GM19468 (cell line): ENCODE results near the gene MRPL27.

Source experiments
- ATAC-seq: cut with Tn5 transposase; IDR thresholded peaks from one replicate; pipeline ENCODE4 v1.9.1; 2021; ENCODE audit warnings: mild to moderate bottlenecking, moderate library complexity, moderate number of reproducible peaks; ENCODE audit not compliant: unreplicated experiment; ENCODE audit errors: extremely low read depth

MRPL27 gene

DNA sequence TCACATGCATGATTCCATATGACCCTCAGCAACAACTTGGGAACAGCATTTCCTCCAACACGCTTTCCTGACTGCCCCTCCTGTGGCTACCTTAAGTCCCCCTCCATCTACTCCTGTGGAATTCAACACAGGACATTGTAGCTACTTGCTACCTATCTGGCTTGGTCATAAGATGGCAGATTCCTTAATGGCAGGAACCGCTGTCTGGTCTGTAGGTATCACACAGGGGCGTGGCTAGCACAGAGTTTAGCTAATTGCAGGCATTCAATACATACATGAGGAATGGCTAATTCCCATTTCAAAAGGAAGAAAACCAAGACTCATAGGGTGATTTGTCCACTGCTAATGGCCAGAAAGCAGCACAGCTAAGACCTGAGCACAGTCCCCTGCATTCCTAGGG lies 15.7 kb upstream of the MRPL27 start:
- ATAC-seq, result no peak

DNA sequence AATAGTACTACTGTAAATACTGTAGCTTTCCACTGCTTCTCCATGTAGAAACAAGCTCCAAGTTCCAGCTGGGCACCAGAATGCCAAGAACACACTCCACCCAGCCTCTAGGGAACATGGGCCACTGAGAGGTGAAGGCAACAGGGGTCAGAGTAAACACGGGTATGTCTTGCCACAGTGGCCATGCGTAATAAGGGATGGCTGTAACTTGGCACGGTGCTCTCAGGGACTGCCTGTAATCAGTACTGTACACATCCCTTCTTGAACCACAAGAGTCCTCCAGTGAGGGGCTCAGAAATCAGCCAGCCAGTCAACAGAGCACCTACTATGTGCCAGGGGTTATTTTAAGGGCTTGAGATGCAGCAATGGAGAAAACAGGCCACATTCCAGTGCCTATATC lies 13.5 kb upstream of the MRPL27 start:
- ATAC-seq, result no peak

DNA sequence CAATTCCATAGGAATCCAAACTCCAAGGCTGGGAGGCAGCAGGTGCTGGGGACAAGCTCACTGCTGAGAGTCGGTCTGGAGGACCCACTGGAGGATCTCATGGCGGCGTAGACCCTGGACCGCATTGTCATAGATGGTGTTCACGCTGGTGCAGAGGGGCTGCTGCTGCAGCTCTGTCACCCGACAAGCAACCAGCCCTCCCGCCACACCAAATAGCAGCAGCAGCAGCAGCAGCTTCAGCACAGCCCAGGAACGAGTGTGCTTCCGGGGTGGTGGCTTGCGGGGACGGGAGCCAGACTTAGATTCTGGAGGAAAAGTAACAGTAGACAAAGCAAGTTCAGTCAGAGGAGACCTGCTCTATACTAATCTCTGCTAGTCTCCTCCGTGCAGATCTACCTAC lies 9.9 kb upstream of the MRPL27 start:
- no peak for ATAC-seq

DNA sequence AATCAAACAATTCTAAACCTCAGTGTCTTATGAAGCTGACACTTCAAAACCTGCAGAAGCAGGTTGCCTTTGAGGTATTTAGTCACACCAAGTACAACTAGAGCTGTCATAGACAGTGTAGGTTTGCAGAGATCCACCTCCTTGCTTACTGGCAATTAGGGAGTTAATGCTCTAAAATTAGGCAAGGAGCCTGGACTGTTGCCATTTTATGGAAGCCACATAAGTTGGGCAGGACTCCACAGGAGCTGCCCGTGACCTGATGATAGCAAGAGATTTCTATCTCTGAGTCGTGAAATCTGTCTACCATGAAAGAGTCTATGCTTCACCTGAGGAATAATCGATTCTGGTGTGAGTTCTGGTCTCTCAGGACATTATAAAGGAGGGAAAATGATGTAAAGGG lies 8.9 kb upstream of the MRPL27 start:
- ATAC-seq, result no peak

DNA sequence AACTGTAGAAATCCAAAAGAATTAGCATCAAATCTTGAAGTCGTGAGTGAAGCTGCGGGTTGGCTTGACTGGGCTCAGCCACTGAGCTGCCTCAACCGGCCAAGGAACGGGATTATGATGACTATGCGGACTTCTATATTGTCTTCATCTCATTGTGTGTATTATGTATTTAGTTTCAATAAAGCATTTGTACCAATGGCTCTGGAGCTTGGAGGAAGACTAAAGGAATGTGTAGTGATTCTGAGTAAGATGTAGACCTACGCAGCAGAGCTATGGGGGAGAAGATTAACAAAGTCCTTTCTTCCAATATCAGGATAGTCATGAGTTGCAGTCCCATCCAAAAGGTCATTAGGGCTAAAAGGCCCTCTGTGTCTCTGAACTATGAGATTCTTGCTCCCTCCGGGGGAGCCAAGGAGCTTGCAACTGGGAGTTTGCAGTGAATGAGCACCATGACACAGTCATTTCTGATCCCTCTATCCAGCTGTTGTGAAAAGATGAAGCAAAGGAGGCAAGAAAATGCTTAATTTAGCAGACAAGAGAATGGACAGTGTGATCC lies 8.4 kb upstream of the MRPL27 start:
- ATAC-seq, result no peak

DNA sequence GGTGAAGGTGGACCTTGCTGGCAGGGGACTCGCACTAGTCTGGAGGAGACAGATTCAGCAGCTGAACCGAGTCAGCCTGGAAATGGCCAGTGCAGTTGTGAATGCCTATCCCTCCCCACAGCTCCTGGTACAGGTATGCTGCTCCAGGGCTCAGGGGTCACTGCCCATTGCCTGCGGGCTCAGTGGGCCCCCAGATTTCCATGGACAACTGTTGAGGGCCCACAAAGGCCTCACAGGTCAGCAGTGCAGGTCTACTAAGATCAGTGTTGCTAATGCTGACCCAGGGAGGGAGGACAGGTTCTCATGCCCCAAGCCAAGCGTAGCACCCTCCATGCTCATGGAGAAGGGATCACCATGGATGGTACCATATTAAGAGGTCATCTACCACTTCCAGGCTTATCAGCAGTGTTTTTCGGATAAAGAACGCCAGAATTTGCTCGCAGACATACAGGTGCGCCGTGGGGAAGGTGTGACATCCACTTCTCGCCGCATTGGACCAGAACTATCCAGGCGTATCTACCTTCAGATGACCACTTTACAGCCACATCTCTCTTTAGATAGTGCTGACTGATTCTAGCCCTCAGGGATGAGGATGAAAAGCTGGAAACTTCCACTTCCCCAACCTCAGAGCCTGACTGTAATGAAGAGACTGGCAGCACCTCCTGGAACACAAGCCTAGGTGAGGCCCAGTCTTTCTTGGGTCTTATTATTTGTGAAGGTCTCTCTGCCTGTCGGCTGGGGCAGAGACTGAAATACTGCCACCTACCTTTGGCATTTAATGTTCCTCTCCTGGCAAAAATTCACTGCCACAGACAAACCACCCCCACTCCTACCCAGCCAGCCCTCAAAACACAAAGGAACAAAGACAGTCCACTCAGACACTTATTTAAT lies 7.6 kb upstream of the MRPL27 start:
- ATAC-seq, result no peak

GRCh38 chr17:50379351-50380132 lies 6.6 kb upstream of the MRPL27 start:
- ATAC-seq, result no peak

GRCh38 chr17:50375858-50376538 lies 3.0 kb upstream of the MRPL27 start:
- no peak for ATAC-seq

DNA sequence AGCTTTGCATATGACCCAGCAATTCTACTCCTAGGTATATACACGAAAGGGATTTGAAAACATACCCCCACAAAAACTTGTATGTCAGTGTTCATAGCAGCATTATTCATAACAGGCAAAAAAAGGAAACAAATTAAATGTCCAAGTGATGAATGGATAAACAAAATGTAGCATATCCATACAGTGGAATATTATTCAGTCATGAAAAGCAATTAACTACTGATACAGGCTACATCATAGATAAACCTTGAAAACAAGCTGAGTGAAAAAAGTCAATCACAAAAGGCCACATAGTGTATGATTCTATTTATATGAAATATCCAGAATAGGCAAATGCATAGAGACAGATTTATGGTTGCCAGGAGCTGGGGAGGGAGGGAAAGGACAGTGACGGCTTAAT lies 721 bp upstream of the MRPL27 start:
- no peak for ATAC-seq

GRCh38 chr17:50372222-50372757 lies 694 bp downstream of the MRPL27 start:
- ATAC-seq, result no peak

GRCh38 chr17:50371526-50371925 lies 1.5 kb downstream of the MRPL27 start:
- ATAC-seq, result no peak

GRCh38 chr17:50370052-50370451 lies 2.9 kb downstream of the MRPL27 start:
- no peak for ATAC-seq

DNA sequence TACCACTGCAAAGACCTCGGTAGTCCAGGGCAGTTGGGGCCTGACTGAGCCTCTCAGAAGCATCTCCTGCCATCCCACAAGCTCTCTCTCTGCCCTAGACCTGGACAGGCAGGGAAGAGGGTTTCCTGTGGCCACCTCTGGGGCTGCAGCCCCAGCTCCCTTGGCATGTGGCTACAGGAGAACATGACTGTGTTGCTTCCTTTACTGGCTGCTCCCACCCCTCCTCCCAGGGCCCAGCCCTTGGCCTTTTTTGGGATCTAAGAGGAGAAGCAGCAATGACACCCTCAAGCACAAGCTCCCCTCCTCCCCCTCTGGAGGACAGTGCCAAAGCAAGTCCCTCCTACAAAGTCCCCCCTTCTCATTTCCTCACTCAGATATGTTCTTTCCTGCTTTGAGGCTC lies 5.6 kb downstream of the MRPL27 start:
- ATAC-seq, result no peak

- ATAC-seq, result no peak
Observed at GRCh38 chr17:50365649-50366393, 7.2 kb downstream of the MRPL27 start.

DNA sequence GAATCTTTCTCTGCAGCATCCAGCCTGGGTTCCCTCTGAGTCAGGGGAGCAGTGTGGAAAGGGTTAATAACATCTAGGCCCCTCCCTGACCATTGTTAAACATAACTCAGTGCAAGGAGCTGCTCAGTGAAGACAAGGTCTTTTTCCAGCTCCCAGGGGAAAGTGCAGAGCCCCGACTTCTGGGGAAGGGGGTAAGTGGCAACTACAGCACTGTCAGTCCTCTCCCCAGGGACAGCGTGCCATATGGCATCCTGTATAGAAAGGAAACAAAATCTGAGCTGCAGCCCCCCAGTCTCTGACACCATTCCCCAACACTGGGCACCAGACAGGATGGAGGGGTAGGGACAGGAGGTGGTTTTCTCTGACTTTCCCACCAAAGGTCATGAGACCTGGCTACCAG lies 7.8 kb downstream of the MRPL27 start:
- ATAC-seq, result no peak

DNA sequence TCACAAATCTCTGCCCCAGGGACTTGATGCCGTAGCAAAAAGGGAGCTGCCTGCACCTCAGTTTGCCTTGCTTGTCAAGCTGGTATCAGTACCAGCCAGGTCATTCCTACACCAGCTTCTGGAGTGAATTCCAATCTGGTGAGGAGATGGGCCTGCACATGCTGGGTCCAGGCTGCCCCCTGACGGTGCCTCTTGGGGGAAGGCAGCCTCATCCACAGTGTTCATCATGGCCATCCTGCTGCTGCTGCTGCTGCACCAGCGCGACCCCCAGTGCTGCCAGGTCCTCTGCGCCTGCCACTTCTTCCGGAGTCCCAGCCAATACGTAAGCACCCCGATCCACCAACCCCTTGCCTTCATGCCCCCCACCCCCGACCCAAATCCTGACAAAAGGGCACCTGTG lies 8.3 kb downstream of the MRPL27 start:
- ATAC-seq, result no peak

GRCh38 chr17:50364061-50364458 lies 8.9 kb downstream of the MRPL27 start:
- ATAC-seq, result no peak

- no peak for ATAC-seq
Observed at GRCh38 chr17:50363217-50364060, 9.5 kb downstream of the MRPL27 start.

DNA sequence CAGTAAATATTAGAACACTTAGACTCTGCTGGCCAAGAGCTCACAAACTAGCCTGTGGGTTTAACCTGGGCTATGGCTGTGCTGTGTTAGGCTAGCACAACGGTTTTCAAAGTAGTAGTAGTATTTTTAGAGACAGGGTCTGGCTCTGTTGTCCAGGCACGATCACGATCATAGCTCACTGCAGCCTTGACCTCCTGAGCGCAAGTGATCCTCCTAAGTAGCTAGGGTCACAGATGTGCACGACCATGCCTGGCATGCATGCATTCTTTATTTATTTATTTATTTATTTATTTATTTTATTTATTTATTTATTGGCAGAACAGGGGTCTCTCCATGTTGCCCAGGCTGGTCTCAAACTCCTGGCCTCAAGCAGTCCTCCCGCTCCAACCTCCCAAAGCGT lies 10.3 kb downstream of the MRPL27 start:
- ATAC-seq, result no peak
